ENCODE data around the gene SEMA3D. TPM values are rescaled to one million over a fixed set of nuclear protein-coding genes. Genes with fewer than 3 reads are reported as not detected.
A peak's percentile ranks its signal among the peaks of the same experiment; 100 is the strongest.

The SEMA3D gene
- total and polyA plus RNA-seq, 2 of the 4 experiments (the other 2 are of a cell fraction), result 2.9 to 13.6 TPM

DNA sequence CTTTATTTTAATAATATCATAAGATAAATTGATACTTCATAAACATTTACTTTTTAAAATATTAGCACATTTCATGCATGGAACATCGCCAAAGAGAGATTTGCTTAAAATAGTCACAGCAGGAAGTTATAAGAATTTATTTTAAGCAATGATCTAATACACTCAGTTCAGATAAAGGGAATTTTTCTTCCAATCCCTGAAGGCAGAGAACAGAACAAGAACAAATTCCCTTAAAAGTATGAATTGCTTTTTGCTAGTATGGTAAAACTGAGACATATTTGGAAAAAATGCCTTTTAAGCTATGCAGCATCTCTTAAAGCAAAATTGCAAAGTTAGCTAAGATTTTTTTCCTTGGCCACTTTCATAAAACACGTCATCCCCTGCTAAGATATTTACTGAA lies 91.0 kb downstream of the SEMA3D start:
- Histone ChIP-seq H2AK9ac (replicated peaks; ENCODE audit: low read depth, low read length, poor library complexity) (no peak overlapping the region), H4K20me1 (ENCODE audit: insufficient read depth, low read length) (no peaks in the 10 kb centered on the region), H3K56ac (ENCODE audit: extremely low read depth, insufficient read depth, low read length) (no peak overlapping the region), H3K9ac (ENCODE audit: low read depth, low read length) (no peak overlapping the region), H3K27ac (ENCODE audit: insufficient read depth, low read length) (no peak overlapping the region), H3K23ac (ENCODE audit: low read depth, low read length) (no peak overlapping the region), H4K8ac (ENCODE audit: low read depth in 2 of 2, low read length in 2 of 2) (no peak overlapping the region), H4K91ac (ENCODE audit: insufficient read depth, low read depth, low read length) (no peak overlapping the region), H2BK20ac (ENCODE audit: low read depth, low read length) (no peak overlapping the region), H3K14ac (replicated peaks; ENCODE audit: low read depth, low read length) (no peak overlapping the region), H3K27me3 (ENCODE audit: control insufficient read depth, insufficient read depth, low read length) (no peaks in the 10 kb centered on the region), H3K4ac (ENCODE audit: low read depth, low read length) (no peak overlapping the region), H2BK5ac (ENCODE audit: low read depth, low read length, poor library complexity, severe bottlenecking) (no peak overlapping the region), H3K79me1 (ENCODE audit: low read depth in 1 of 2, low read length in 2 of 2) (no peaks in the 10 kb centered on the region), H3K9me3 (ENCODE audit: control insufficient read depth, insufficient read depth, low read length) (no peaks in the 10 kb centered on the region), H2BK120ac (ENCODE audit: low read depth, low read length) (no peak overlapping the region), H2AK5ac (ENCODE audit: low read depth, low read length) (no peak overlapping the region), H3K4me1 (ENCODE audit: control insufficient read depth, insufficient read depth, low read length) (no peaks in the 10 kb centered on the region), H3K4me3 (ENCODE audit: insufficient read depth, low read depth, low read length) (no peak overlapping the region), H4K5ac (ENCODE audit: low read depth, low read length) (no peak overlapping the region), H2AFZ (replicated peaks; ENCODE audit: low read length, poor library complexity) (no peak overlapping the region), H3K18ac (ENCODE audit: low read depth, low read length) (no peak overlapping the region), H2BK15ac (ENCODE audit: low read depth, low read length) (no peak overlapping the region), H3K9me1 (ENCODE audit: insufficient read depth, low read length) (no peaks in the 10 kb centered on the region), H3K36me3 (ENCODE audit: control insufficient read depth, insufficient read depth, low read length) (no peaks in the 10 kb centered on the region), H3K4me2 (ENCODE audit: low read depth, low read length) (no peak overlapping the region)
- BruUV-seq (replicated peaks), result no TSS peak
- WGBS, 2 experiments (ENCODE audit: extremely low coverage in 2 of 2, insufficient read length in 1 of 2), result no CpG with 5 or more reads among the region's 2 CpGs
- ChIA-PET POLR2A (ENCODE audit: unreplicated experiment) (no interaction called here), CTCF (no interaction called here)
- in situ Hi-C loops (cut with MboI; ENCODE audit: low sequenced_read_pairs) (no loop called here), dilution Hi-C loops (cut with HindIII; ENCODE audit: low sequenced_read_pairs, unreplicated experiment) (no loop called here), intact Hi-C loops (cut with micrococcal nuclease) (loop anchor here (2.0 kb wide), 1 partner anchor 13 kb away; no protein-coding TSS in a partner anchor)
- DNase-seq (peak; percentile 40), ATAC-seq (ENCODE audit: low read depth) (no peak)
- TF ChIP-seq BHLHE40 (IDR thresholded peaks at IDR 0.05; ENCODE audit: low read depth, low read length) (no peak), POLR2A (IDR thresholded peaks at IDR 0.05; ENCODE audit: low read depth, low read length) (no peak), CHD1 (IDR thresholded peaks at IDR 0.05; ENCODE audit: low read depth, low read length) (no peak), FOS (IDR thresholded peaks at IDR 0.05; ENCODE audit: low read depth, low read length) (no peak), CEBPB (IDR thresholded peaks at IDR 0.05; ENCODE audit: low read depth, low read length) (no peak), SMC3 (IDR thresholded peaks at IDR 0.05; ENCODE audit: low read depth, low read length) (no peak), RCOR1 (IDR thresholded peaks at IDR 0.05; ENCODE audit: insufficient replicate concordance, low read length) (no peak), MAZ (IDR thresholded peaks at IDR 0.05; ENCODE audit: borderline replicate concordance, low read depth, low read length) (no peak), RAD21 (IDR thresholded peaks at IDR 0.05; ENCODE audit: low read length) (no peak)
- TF ChIP-seq, protein P1, sequence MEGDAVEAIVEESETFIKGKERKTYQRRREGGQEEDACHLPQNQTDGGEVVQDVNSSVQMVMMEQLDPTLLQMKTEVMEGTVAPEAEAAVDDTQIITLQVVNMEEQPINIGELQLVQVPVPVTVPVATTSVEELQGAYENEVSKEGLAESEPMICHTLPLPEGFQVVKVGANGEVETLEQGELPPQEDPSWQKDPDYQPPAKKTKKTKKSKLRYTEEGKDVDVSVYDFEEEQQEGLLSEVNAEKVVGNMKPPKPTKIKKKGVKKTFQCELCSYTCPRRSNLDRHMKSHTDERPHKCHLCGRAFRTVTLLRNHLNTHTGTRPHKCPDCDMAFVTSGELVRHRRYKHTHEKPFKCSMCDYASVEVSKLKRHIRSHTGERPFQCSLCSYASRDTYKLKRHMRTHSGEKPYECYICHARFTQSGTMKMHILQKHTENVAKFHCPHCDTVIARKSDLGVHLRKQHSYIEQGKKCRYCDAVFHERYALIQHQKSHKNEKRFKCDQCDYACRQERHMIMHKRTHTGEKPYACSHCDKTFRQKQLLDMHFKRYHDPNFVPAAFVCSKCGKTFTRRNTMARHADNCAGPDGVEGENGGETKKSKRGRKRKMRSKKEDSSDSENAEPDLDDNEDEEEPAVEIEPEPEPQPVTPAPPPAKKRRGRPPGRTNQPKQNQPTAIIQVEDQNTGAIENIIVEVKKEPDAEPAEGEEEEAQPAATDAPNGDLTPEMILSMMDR (conservative IDR thresholded peaks at IDR 0.05; ENCODE audit: low read depth, low read length), result no peak
- TF ChIP-seq, protein P2, sequence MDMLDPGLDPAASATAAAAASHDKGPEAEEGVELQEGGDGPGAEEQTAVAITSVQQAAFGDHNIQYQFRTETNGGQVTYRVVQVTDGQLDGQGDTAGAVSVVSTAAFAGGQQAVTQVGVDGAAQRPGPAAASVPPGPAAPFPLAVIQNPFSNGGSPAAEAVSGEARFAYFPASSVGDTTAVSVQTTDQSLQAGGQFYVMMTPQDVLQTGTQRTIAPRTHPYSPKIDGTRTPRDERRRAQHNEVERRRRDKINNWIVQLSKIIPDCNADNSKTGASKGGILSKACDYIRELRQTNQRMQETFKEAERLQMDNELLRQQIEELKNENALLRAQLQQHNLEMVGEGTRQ (IDR thresholded peaks at IDR 0.05; ENCODE audit: low read depth, low read length), result no peak
